Skeletal muscle tissue (tissue), 4 donors: ENCODE data around the gene SNCB. TPM values are rescaled to one million over a fixed set of nuclear protein-coding genes. Genes with fewer than 3 reads are reported as not detected.
A peak's percentile ranks its signal among the peaks of the same experiment; 100 is the strongest.

Experiments
- H3K27ac ChIP-seq: one replicate; pipeline ENCODE4 v1.7.0; 2013; ENCODE audit warnings: mild to moderate bottlenecking, low read depth, low read length, inconsistent platforms
- H3K27me3 ChIP-seq, 3 donors: one replicate each; pipeline ENCODE4 v1.7.0; 2013; ENCODE audit warnings: low read length in 3 of 3; ENCODE audit not compliant: control insufficient read depth in 3 of 3, insufficient read depth in 3 of 3
- H3K36me3 ChIP-seq, 3 donors: one replicate each; pipeline ENCODE4 v1.7.0; 2013; ENCODE audit warnings: low read length in 3 of 3; ENCODE audit not compliant: control insufficient read depth in 3 of 3, insufficient read depth in 3 of 3
- H3K4me1 ChIP-seq, 3 donors: one replicate each; pipeline ENCODE4 v1.7.0; 2013; ENCODE audit warnings: low read length in 3 of 3, mild to moderate bottlenecking in 3 of 3; ENCODE audit not compliant: control insufficient read depth in 3 of 3, insufficient read depth in 3 of 3
- H3K4me3 ChIP-seq, 3 donors: one replicate each; pipeline ENCODE4 v1.7.0; 2013; ENCODE audit warnings: low read length in 3 of 3
- H3K9ac ChIP-seq, 3 donors: one replicate each; pipeline ENCODE4 v1.7.0; 2013; ENCODE audit warnings: low read length in 3 of 3, mild to moderate bottlenecking in 3 of 3, moderate library complexity in 2 of 3, low read depth in 1 of 3
- H3K9me3 ChIP-seq, 3 donors: one replicate each; pipeline ENCODE4 v1.7.0; 2013; ENCODE audit warnings: low read length in 3 of 3; ENCODE audit not compliant: control insufficient read depth in 3 of 3
- total RNA-seq: library from RNA; depleted of rRNA; stranded (reverse); fragments of >200 nt; gene quantifications from one replicate; pipeline ENCODE4 v1.2.3, GENCODE V29; 2014
- donor health status: Osteomylitis.

The SNCB gene
- total RNA-seq, 1 donor from 2014 or later, result not detected

DNA sequence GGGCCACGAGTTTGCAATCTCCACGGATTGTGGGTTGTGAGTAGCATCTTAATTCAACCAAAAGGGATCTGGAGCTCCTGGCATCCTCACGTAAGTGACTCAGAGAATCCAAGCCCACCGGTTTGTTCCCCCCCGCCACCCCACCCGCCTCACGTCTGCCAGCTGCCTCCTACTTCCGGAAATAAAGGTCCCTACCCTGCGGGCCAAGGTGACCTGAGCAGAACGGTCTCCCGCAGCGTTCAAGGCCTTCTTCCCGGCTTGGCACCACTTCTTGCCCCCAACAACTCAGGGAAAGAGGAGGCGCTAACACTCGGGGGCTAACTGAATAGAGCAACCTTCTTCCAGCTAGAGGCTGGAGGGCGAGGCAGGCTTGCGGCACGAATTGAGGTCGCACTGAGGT is 11.6 kb downstream of the SNCB start:
- Histone ChIP-seq H3K27me3 (peaks cover 34 to 59% (median 42%) of the 10 kb centered on the region in 3 donors), H3K27ac (no peak overlapping the region), H3K9ac (no peak overlapping the region), H3K9me3 (no peaks in the 10 kb centered on the region), H3K4me3 (no peak overlapping the region), H3K36me3 (no peaks in the 10 kb centered on the region), H3K4me1 (peaks cover 25 to 30% (median 30%) of the 10 kb centered on the region in 3 donors)

DNA sequence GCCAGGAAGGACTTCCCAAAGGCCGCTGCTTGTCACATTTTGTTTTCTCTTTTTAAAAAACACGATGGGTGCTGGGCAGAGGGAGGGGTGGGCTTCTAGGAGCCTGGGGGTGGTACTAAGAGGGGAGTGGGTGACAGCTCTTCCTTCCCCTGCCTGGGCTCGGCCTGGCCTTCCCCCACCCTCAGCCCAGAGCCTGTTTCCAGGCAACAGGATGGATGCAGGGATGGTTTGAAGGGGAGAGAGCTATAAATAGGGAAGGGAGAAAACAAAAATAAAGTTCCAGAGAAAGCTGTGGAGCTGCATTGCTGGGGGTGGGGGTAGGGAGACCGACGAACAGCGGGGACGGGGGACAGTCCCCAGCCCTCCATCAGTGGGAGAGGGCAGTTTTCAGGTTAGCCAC is 13.8 kb downstream of the SNCB start:
- peaks cover 19 to 23% (median 23%) of the 10 kb centered on the region in 3 donors for H3K4me1 ChIP-seq
- H3K4me3 ChIP-seq, result no peak overlapping the region
- no peak overlapping the region for H3K27ac ChIP-seq
- H3K9me3 ChIP-seq, result no peaks in the 10 kb centered on the region
- H3K9ac ChIP-seq, result no peak overlapping the region
- H3K36me3 ChIP-seq, result no peaks in the 10 kb centered on the region
- peaks cover 35 to 67% (median 50%) of the 10 kb centered on the region in 3 donors for H3K27me3 ChIP-seq

- H3K36me3 ChIP-seq, result no peaks in the 10 kb centered on the region
- no peak overlapping the region for H3K9ac ChIP-seq
- no peak overlapping the region for H3K27ac ChIP-seq
- H3K9me3 ChIP-seq, result no peaks in the 10 kb centered on the region
- peaks cover 6 to 11% (median 8%) of the 10 kb centered on the region in 3 donors for H3K4me1 ChIP-seq
- H3K27me3 ChIP-seq, result peaks cover 22 to 53% (median 48%) of the 10 kb centered on the region in 3 donors
- no peak overlapping the region for H3K4me3 ChIP-seq
These were observed 15.4 kb downstream of the SNCB start for GRCh38 chr5:176614805-176615478.

- peaks cover 4 to 7% (median 5%) of the 10 kb centered on the region in 3 donors for H3K4me1 ChIP-seq
- H3K9ac ChIP-seq, result no peak overlapping the region
- H3K9me3 ChIP-seq, result no peaks in the 10 kb centered on the region
- no peak overlapping the region for H3K4me3 ChIP-seq
- H3K27ac ChIP-seq, result no peak overlapping the region
- no peaks in the 10 kb centered on the region for H3K36me3 ChIP-seq
- H3K27me3 ChIP-seq, result peaks cover 13 to 47% (median 42%) of the 10 kb centered on the region in 3 donors
These were observed 17.5 kb downstream of the SNCB start for GRCh38 chr5:176612855-176613254.

GRCh38 chr5:176612008-176612407 is 18.3 kb downstream of the SNCB start:
- Histone ChIP-seq H3K4me1 (peaks cover 4 to 7% (median 5%) of the 10 kb centered on the region in 3 donors), H3K4me3 (no peak overlapping the region)

DNA sequence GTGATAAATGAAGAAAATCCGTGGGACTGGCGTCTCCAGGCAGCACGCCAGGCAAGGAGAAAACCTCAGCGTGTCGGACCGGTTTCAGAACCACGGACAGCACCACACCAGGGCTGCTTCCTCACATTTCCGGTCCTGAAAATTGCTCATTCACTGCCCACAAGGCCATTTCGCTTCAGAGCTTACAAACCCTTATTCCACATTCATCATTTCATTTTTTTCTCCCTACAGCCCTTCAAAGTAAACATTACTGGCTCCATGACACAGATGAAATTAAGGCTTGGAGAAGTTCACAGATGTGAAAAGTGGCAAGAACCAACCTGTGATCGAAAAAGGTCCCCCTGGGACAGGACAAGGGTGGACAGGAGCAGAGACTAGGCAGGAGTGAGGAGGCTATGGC is 18.9 kb downstream of the SNCB start:
- Histone ChIP-seq H3K4me3 (no peak overlapping the region), H3K9ac (no peak overlapping the region), H3K27ac (no peak overlapping the region), H3K4me1 (peaks cover 4 to 7% (median 5%) of the 10 kb centered on the region in 3 donors), H3K9me3 (no peaks in the 10 kb centered on the region), H3K27me3 (peaks cover 5 to 39% (median 38%) of the 10 kb centered on the region in 3 donors), H3K36me3 (no peaks in the 10 kb centered on the region)

More at GRCh38 chr5:176612008-176612407, 18.3 kb downstream of the SNCB start:
- no peaks in the 10 kb centered on the region for H3K9me3 ChIP-seq
- no peaks in the 10 kb centered on the region for H3K36me3 ChIP-seq
- H3K27ac ChIP-seq, result no peak overlapping the region
- H3K9ac ChIP-seq, result no peak overlapping the region
- H3K27me3 ChIP-seq, result peaks cover 7 to 43% (median 39%) of the 10 kb centered on the region in 3 donors

GRCh38 chr5:176610435-176610773 is 19.9 kb downstream of the SNCB start:
- Histone ChIP-seq H3K4me1 (peaks cover 4 to 7% (median 5%) of the 10 kb centered on the region in 3 donors), H3K27me3 (peaks cover 5 to 36% (median 29%) of the 10 kb centered on the region in 3 donors), H3K27ac (no peak overlapping the region), H3K36me3 (no peaks in the 10 kb centered on the region), H3K9me3 (no peaks in the 10 kb centered on the region), H3K9ac (no peak overlapping the region), H3K4me3 (peak overlapping the region in 2 of 3 donors; percentile 58 to 60)

GRCh38 chr5:176609724-176610434 is 20.5 kb downstream of the SNCB start, which contains the start of gene GPRIN1:
TSS of gene GPRIN1 (minus strand) at chr5:176610156. CDS start at chr5:176599834, 10,322 bp downstream.
- Histone ChIP-seq H3K27ac (no peak within 1 kb of the TSS), H3K27me3 (peaks cover 5 to 35% (median 29%) of the 10 kb centered on the region in 3 donors), H3K36me3 (no peaks in the 10 kb centered on the region), H3K9me3 (no peaks in the 10 kb centered on the region), H3K4me3 (peak within 1 kb of the TSS in 2 of 3 donors; percentile 58 to 60), H3K4me1 (peaks cover 4 to 7% (median 5%) of the 10 kb centered on the region in 3 donors), H3K9ac (no peak within 1 kb of the TSS)

GRCh38 chr5:176608937-176609723 is 21.2 kb downstream of the SNCB start:
- no peak overlapping the region for H3K27ac ChIP-seq
- H3K36me3 ChIP-seq, result no peaks in the 10 kb centered on the region
- no peaks in the 10 kb centered on the region for H3K9me3 ChIP-seq
- H3K9ac ChIP-seq, result no peak overlapping the region
- peak overlapping the region in 2 of 3 donors; percentile 45 to 52 for H3K4me3 ChIP-seq
- peaks cover 4 to 7% (median 5%) of the 10 kb centered on the region in 3 donors for H3K4me1 ChIP-seq
- peaks cover 5 to 31% (median 29%) of the 10 kb centered on the region in 3 donors for H3K27me3 ChIP-seq
